A673 (cell line): ENCODE data around the gene ZER1. TPM values are rescaled to one million over a fixed set of nuclear protein-coding genes. Genes with fewer than 3 reads are reported as not detected.

Source experiments
- BruUV-seq: library from RNA; stranded (reverse); fragments of 400-500 nt; replicated peaks from 2 replicates; lab custom pipeline; 2021; lab: Mats Ljungman, UMichigan
- CTCF ChIA-PET: fragments of 300-600 bp; sonication (Branson Sonifier 250); formaldehyde crosslinking; loops from one replicate; lab custom pipeline; 2022; ENCODE audit warnings: antibody characterized with exemption; lab: Charles Lee
- POLR2A ChIA-PET: fragments of 300-600 bp; sonication (Branson Sonifier 250); formaldehyde crosslinking; loops from one replicate; lab custom pipeline; 2022; ENCODE audit warnings: antibody characterized with exemption; ENCODE audit not compliant: low non-redundant PET; lab: Charles Lee
- DNase-seq: peaks from one replicate; pipeline ENCODE4 v3.0.0-alpha.2; 2015; ENCODE audit warnings: low spot score
- H3K27ac ChIP-seq: fragments of 200-600 bp; sonication (generic); 2 replicates; pipeline ENCODE4 v1.5.1; 2016; ENCODE audit warnings: mixed run types, low read depth, mild to moderate bottlenecking, mixed read lengths, antibody characterized with exemption, low read length; ENCODE audit not compliant: poor library complexity, severe bottlenecking
- H3K27me3 ChIP-seq: fragments of 200-600 bp; sonication (generic); replicated peaks from 2 replicates; pipeline ENCODE4 v1.6.1; 2017; ENCODE audit warnings: mixed run types, low read depth, mild to moderate bottlenecking, mixed read lengths, antibody characterized with exemption, low read length; ENCODE audit not compliant: insufficient read depth, poor library complexity
- H3K36me3 ChIP-seq: fragments of 200-600 bp; sonication (generic); 2 replicates; pipeline ENCODE4 v1.6.1; 2016; ENCODE audit warnings: mixed run types, mild to moderate bottlenecking, mixed read lengths, antibody characterized with exemption, low read length; ENCODE audit not compliant: insufficient read depth, poor library complexity, severe bottlenecking
- H3K4me1 ChIP-seq: fragments of 200-600 bp; sonication (generic); 2 replicates; pipeline ENCODE4 v1.6.1; 2017; ENCODE audit warnings: mixed run types, mild to moderate bottlenecking, mixed read lengths, antibody characterized with exemption, low read length; ENCODE audit not compliant: insufficient read depth, poor library complexity, severe bottlenecking
- H3K4me3 ChIP-seq: fragments of 200-600 bp; sonication (generic); 2 replicates; pipeline ENCODE4 v1.5.1; 2016; ENCODE audit warnings: low read depth, mixed run types, mild to moderate bottlenecking, mixed read lengths, low read length; ENCODE audit not compliant: poor library complexity, severe bottlenecking
- H3K9me3 ChIP-seq: fragments of 200-600 bp; sonication (generic); 2 replicates; pipeline ENCODE4 v1.6.1; 2016; ENCODE audit warnings: mixed run types, low read depth, mild to moderate bottlenecking, mixed read lengths, antibody characterized with exemption, low read length; ENCODE audit not compliant: poor library complexity, severe bottlenecking
- EZH2 ChIP-seq: fragments of 200-600 bp; sonication (generic); IDR thresholded peaks from 2 replicates; pipeline ENCODE4 v1.6.1; 2017; ENCODE audit warnings: borderline replicate concordance, low read depth, mild to moderate bottlenecking, mixed read lengths, antibody characterized with exemption, low read length; ENCODE audit not compliant: poor library complexity, severe bottlenecking
- intact Hi-C: fragments of 100-400 bp; cut with micrococcal nuclease; formaldehyde crosslinking; loops from one replicate; pipeline ENCODE4 v1.10.0; 2022; ENCODE audit not compliant: unreplicated experiment
- total RNA-seq: library from RNA; stranded (reverse); gene quantifications from 2 replicates; pipeline ENCODE4 v1.2.3, GENCODE V29; 2021
- TF ChIP-seq, protein P1 (sequence below): fragments of 300-800, 200-600 bp; sonication (generic); conservative IDR thresholded peaks from 2 replicates; pipeline ENCODE4 v1.5.1; 2017; ENCODE audit warnings: low read depth, mild to moderate bottlenecking, antibody characterized with exemption, low read length, moderate library complexity, mixed read lengths

Gene ZER1
- total RNA-seq, 1 experiment from 2014 or later, result 12.9 TPM

DNA sequence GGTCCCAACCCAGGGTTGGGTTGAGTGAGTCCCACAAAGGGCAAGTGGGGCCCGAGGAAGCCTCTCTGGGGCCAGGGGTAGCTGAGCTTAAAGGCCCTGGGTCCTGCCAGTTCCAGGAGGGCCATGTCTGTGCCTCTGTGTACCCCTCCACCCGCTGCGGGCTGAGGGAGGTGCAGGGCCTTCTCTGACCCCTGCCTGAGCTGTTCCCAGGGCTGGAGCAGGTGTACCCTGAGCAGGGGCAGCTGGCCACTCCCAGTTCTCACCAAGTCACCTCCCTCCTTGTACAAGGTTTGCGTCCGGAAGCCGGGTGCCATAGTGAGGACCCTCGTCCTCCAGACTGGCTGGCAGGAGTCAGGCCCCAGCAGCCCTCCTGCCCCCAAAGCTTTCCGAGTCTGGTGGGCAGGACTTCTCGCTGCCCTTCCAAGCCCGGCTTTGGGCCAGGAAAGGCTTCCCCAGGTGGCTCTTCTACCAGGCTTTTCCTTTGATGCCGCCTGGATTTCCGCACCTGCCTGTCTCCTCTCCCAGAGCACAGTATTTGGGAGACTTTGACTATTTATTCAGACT lies 37.4 kb upstream of the ZER1 start:
- ChIA-PET CTCF (no interaction called here), POLR2A (no interaction called here)
- BruUV-seq, result no TSS peak
- TF ChIP-seq, protein P1, sequence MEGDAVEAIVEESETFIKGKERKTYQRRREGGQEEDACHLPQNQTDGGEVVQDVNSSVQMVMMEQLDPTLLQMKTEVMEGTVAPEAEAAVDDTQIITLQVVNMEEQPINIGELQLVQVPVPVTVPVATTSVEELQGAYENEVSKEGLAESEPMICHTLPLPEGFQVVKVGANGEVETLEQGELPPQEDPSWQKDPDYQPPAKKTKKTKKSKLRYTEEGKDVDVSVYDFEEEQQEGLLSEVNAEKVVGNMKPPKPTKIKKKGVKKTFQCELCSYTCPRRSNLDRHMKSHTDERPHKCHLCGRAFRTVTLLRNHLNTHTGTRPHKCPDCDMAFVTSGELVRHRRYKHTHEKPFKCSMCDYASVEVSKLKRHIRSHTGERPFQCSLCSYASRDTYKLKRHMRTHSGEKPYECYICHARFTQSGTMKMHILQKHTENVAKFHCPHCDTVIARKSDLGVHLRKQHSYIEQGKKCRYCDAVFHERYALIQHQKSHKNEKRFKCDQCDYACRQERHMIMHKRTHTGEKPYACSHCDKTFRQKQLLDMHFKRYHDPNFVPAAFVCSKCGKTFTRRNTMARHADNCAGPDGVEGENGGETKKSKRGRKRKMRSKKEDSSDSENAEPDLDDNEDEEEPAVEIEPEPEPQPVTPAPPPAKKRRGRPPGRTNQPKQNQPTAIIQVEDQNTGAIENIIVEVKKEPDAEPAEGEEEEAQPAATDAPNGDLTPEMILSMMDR, result no peak
- TF ChIP-seq EZH2, result no peak
- no peaks in the 10 kb centered on the region for H3K9me3 ChIP-seq
- DNase-seq, result no peak
- H3K4me3 ChIP-seq, result no peak overlapping the region
- no peaks in the 10 kb centered on the region for H3K4me1 ChIP-seq
- no peaks in the 10 kb centered on the region for H3K27me3 ChIP-seq
- H3K36me3 ChIP-seq, result peaks cover 11% of the 10 kb centered on the region
- H3K27ac ChIP-seq, result no peak overlapping the region
- intact Hi-C loops, result no loop called here

DNA sequence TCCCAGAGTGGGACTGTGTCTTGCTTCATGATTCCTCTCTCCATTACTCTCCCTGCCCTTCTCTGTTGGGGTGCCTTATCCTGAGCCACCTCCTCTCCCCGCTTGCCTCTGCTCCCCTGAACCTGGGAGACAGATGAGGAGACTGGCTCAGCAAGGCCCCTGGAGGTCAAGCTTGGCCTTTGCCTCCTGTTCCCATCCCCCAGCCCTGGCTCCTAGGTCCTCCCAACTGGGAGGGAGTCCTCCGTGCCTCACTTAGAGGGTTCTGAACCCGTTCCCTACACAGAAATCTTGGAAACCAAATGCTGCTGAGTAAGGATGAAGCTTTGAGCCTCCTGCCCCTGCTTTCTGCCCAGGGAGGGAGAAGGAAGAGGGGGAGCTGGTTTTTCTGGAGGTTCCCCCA lies 36.8 kb upstream of the ZER1 start:
- no peak overlapping the region for H3K27ac ChIP-seq
- no peaks in the 10 kb centered on the region for H3K4me1 ChIP-seq
- DNase-seq, result no peak
- ChIA-PET POLR2A (no interaction called here), CTCF (no interaction called here)
- no TSS peak for BruUV-seq
- intact Hi-C loops, result no loop called here
- no peaks in the 10 kb centered on the region for H3K27me3 ChIP-seq
- peaks cover 13% of the 10 kb centered on the region for H3K36me3 ChIP-seq
- H3K9me3 ChIP-seq, result no peaks in the 10 kb centered on the region
- H3K4me3 ChIP-seq, result no peak overlapping the region
- TF ChIP-seq EZH2, result no peak
- TF ChIP-seq, protein P1, result no peak

DNA sequence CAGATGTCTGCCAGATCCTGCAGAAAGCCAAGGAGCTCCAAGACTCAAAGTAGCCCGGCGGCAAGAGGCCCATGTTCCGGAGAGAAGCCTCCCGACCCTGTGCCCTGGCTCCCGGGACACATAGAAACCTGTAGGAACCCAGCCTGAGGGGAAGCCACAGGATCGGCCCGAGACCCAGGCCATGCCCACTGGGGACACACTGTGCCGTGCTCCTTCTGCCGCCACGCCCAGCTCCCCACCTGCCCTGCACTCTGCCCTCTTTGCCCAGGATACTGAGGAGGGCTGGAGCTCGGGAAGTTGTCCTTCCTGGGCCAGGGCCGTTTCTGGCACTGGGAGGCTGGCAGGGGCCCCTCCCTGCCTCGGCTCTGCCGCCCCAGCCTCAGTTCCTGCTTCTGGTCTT lies 36.1 kb upstream of the ZER1 start:
- Histone ChIP-seq H3K27ac (no peak overlapping the region), H3K4me1 (no peaks in the 10 kb centered on the region), H3K27me3 (no peaks in the 10 kb centered on the region), H3K4me3 (no peak overlapping the region), H3K9me3 (no peaks in the 10 kb centered on the region), H3K36me3 (peaks cover 16% of the 10 kb centered on the region)
- POLR2A ChIA-PET, result no interaction called here
- intact Hi-C loops, result no loop called here
- no peak for TF ChIP-seq EZH2
- TF ChIP-seq, protein P1, result no peak
- DNase-seq, result no peak
- no TSS peak for BruUV-seq
- CTCF ChIA-PET, result no interaction called here
